Osteoblast (primary cell): ENCODE data around the gene CNMD. TPM values are rescaled to one million over a fixed set of nuclear protein-coding genes. Genes with fewer than 3 reads are reported as not detected.

ENCODE experiments used
- DNase-seq: peaks from one replicate; pipeline ENCODE4 v3.0.0; 2011; ENCODE audit warnings: low spot score, mixed read lengths; ENCODE audit not compliant: insufficient read length; ENCODE audit errors: missing footprints
- H2AFZ ChIP-seq: 2 replicates; pipeline ENCODE4 v1.6.0; 2011; ENCODE audit warnings: mild to moderate bottlenecking, low read length
- H3K27ac ChIP-seq: 2 replicates; pipeline ENCODE4 v1.5.1; 2011; ENCODE audit warnings: mild to moderate bottlenecking, low read depth, low read length, moderate library complexity
- H3K27me3 ChIP-seq: 2 replicates; pipeline ENCODE4 v1.6.0; 2012; ENCODE audit warnings: mild to moderate bottlenecking, control low read depth, inconsistent platforms, low read length, moderate library complexity; ENCODE audit not compliant: insufficient read depth
- H3K36me3 ChIP-seq: 2 replicates; pipeline ENCODE4 v1.5.1; 2011; ENCODE audit warnings: mild to moderate bottlenecking, low read length, control low read depth, moderate library complexity; ENCODE audit not compliant: insufficient read depth
- H3K4me1 ChIP-seq: 2 replicates; pipeline ENCODE4 v1.5.1; 2011; ENCODE audit warnings: mild to moderate bottlenecking, low read length, control low read depth, moderate library complexity; ENCODE audit not compliant: insufficient read depth
- H3K4me2 ChIP-seq: 2 replicates; pipeline ENCODE4 v1.6.0; 2011; ENCODE audit warnings: mild to moderate bottlenecking, low read length; ENCODE audit not compliant: insufficient read depth
- H3K4me3 ChIP-seq: fragments of 200-600 bp; sonication (generic); 3 replicates; pipeline ENCODE4 v1.5.1; 2012; ENCODE audit warnings: mild to moderate bottlenecking, low read length, inconsistent platforms; ENCODE audit not compliant: insufficient read depth
- H3K79me2 ChIP-seq: 2 replicates; pipeline ENCODE4 v1.6.0; 2012; ENCODE audit warnings: mild to moderate bottlenecking, low read length, control low read depth, inconsistent platforms; ENCODE audit not compliant: insufficient read depth
- H3K9me3 ChIP-seq: 2 replicates; pipeline ENCODE4 v1.5.1; 2011; ENCODE audit warnings: low read depth, low read length, control low read depth
- H4K20me1 ChIP-seq: 2 replicates; pipeline ENCODE4 v1.6.0; 2012; ENCODE audit warnings: mild to moderate bottlenecking, low read length, control low read depth; ENCODE audit not compliant: insufficient read depth
- CTCF ChIP-seq: IDR thresholded peaks from 2 replicates; pipeline ENCODE4 v1.5.1; 2011; ENCODE audit warnings: mild to moderate bottlenecking, low read depth, low read length, moderate library complexity; ENCODE audit errors: extremely low read depth
- total RNA-seq: library from RNA; depleted of rRNA; stranded (reverse); fragments of >200 nt; gene quantifications from 2 replicates; pipeline ENCODE4 v1.2.3, GENCODE V29; 2012

The CNMD gene
- total RNA-seq, 1 donor, result not detected

GRCh38 chr13:52665325-52665724, 74.3 kb downstream of the CNMD start:
- peak; percentile 47 for TF ChIP-seq CTCF

GRCh38 chr13:52664272-52664671, 75.3 kb downstream of the CNMD start:
- Histone ChIP-seq H3K79me2 (no peaks in the 10 kb centered on the region), H3K36me3 (peaks cover 89% of the 10 kb centered on the region), H3K4me3 (no peak overlapping the region), H3K4me1 (no peaks in the 10 kb centered on the region), H2AFZ (no peak overlapping the region), H3K4me2 (no peak overlapping the region), H3K9me3 (no peaks in the 10 kb centered on the region), H3K27ac (no peak overlapping the region), H4K20me1 (no peaks in the 10 kb centered on the region), H3K27me3 (no peaks in the 10 kb centered on the region)
- TF ChIP-seq CTCF, result no peak
- DNase-seq, result no peak

More at GRCh38 chr13:52665325-52665724, 74.3 kb downstream of the CNMD start:
- H4K20me1 ChIP-seq, result peaks cover 2% of the 10 kb centered on the region
- H3K4me1 ChIP-seq, result no peaks in the 10 kb centered on the region
- peaks cover under 1% of the 10 kb centered on the region for H3K79me2 ChIP-seq
- H2AFZ ChIP-seq, result no peak overlapping the region
- peak; percentile 74 for DNase-seq
- no peak overlapping the region for H3K4me2 ChIP-seq
- H3K36me3 ChIP-seq, result peaks cover 83% of the 10 kb centered on the region
- no peak overlapping the region for H3K27ac ChIP-seq
- no peaks in the 10 kb centered on the region for H3K27me3 ChIP-seq
- H3K4me3 ChIP-seq, result no peak overlapping the region
- H3K9me3 ChIP-seq, result no peaks in the 10 kb centered on the region

- H3K4me3 ChIP-seq, result no peak overlapping the region
- H4K20me1 ChIP-seq, result peaks cover 14% of the 10 kb centered on the region
- no peak overlapping the region for H3K4me2 ChIP-seq
- no peak for TF ChIP-seq CTCF
- no peak for DNase-seq
- H3K27me3 ChIP-seq, result no peaks in the 10 kb centered on the region
- peaks cover 48% of the 10 kb centered on the region for H3K36me3 ChIP-seq
- H3K9me3 ChIP-seq, result no peaks in the 10 kb centered on the region
- H3K79me2 ChIP-seq, result peaks cover 39% of the 10 kb centered on the region
- H2AFZ ChIP-seq, result no peak overlapping the region
- H3K27ac ChIP-seq, result no peak overlapping the region
- H3K4me1 ChIP-seq, result peaks cover 3% of the 10 kb centered on the region
Observed at GRCh38 chr13:52659340-52659739, 80.3 kb downstream of the CNMD start.

Other genes starting within 250 kb of the CNMD start
- 2.9 and 3.6 TPM in 2 replicates for gene HNRNPA1L2, start 97.4 kb downstream of the CNMD start, total RNA-seq
- 30.4 and 30.9 TPM in 2 replicates for gene SUGT1, start 87.0 kb downstream of the CNMD start, total RNA-seq
- not detected in 2 replicates for gene PCDH8, start 108.8 kb upstream of the CNMD start, total RNA-seq